Measurements from ENCODE around the gene EYS.
"Not testable (repeated sequence)": the region's sequence is repeated elsewhere in the genome, so short reads cannot be mapped to it uniquely, and the experiment has no call there.

- not testable (repeated sequence) for TF ChIP-seq EZH2phosphoT487 (IDR thresholded peaks at IDR 0.05; ENCODE audit: borderline replicate concordance, low read depth); POLR2AphosphoS5 (IDR thresholded peaks at IDR 0.05; ENCODE audit: low read depth, low read length); RFX5 (IDR thresholded peaks at IDR 0.05; ENCODE audit: low read length)
Measured at GRCh38 chr6:63887804-63888203, 1819.2 kb downstream of the EYS start.

Measured in SK-N-SH (cell line).